GM20431 (cell line): ENCODE results near the gene DPP4.
"Not testable (repeated sequence)": the region's sequence is repeated elsewhere in the genome, so short reads cannot be mapped to it uniquely, and the experiment has no call there.

ENCODE experiments used
- in situ Hi-C: fragments of 300-500 bp; cut with MseI, MboI; formaldehyde crosslinking; loops from one replicate; pipeline ENCODE4 v1.15.0; 2020; ENCODE audit warnings: low sequenced_read_pairs; ENCODE audit not compliant: unreplicated experiment

DPP4 gene

GRCh38 chr2:161975062-161975812, 98.8 kb downstream of the DPP4 start:
- in situ Hi-C loops = no loop called here

GRCh38 chr2:161974461-161974860, 99.6 kb downstream of the DPP4 start:
- in situ Hi-C loops = no loop called here

GRCh38 chr2:161972866-161973265, 101.1 kb downstream of the DPP4 start:
- in situ Hi-C loops = no loop called here

DNA sequence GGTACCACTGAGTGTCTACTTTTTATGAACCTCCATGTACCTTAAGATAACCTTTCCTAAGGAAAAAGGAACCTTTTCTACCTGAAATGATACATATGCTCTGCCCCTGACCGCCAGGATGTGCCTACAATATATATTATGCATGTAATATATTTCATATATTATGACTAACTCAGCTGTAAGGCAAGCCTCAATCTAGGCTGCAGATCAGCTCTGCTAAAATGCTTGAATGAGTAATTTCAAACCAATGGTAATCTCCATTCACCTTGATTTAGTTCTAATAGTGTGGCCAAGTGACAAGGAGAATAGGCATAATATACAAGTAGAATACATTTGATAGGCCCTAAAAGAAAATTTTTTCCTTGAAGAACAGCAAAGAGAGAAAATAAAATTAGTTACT, 101.8 kb downstream of the DPP4 start:
- in situ Hi-C loops = no loop called here

DNA sequence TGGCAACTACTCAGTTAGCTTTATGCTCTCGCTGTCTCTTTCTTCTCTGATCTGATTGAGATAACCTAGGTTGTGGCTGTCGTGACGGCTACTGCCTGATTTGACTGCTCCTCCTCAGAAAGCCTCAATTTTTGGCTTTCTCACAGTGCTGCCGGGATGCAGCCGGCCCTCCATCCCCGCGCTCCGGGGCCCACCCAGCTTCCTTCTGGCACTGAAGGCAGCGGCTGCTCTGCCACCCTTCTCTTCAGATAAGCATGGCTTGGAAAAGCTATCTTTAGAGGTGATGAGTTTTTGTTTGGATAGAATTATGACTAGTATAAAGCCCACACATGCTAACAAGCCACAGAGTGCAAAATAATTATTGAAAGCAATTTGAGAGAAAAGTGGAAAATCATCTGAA, 102.5 kb downstream of the DPP4 start:
- in situ Hi-C loops = no loop called here

GRCh38 chr2:161969159-161969558, 104.9 kb downstream of the DPP4 start:
- in situ Hi-C loops = no loop called here

GRCh38 chr2:161965994-161966393, 108.0 kb downstream of the DPP4 start:
- in situ Hi-C loops = no loop called here

DNA sequence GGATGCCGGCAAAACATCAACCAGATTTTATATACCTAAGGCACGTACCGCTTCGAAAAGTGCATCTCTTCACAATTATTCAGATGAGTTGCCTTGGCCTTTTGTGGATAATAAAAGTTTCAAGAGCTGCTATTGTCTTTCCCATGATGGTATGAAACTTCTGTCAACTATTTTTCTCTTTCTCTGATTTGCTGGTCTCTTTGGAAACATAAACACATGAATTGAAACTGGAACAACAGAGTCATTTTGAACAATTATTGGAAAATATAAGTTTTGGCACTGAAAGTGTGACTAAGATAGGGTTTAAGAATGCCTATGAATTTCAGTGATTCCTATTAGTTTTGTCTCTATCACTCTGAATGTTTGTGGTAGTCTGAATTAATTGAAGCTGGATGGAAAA, 109.9 kb downstream of the DPP4 start:
- in situ Hi-C loops = no loop called here

GRCh38 chr2:161962160-161962559, 111.9 kb downstream of the DPP4 start:
- in situ Hi-C loops = no loop called here

DNA sequence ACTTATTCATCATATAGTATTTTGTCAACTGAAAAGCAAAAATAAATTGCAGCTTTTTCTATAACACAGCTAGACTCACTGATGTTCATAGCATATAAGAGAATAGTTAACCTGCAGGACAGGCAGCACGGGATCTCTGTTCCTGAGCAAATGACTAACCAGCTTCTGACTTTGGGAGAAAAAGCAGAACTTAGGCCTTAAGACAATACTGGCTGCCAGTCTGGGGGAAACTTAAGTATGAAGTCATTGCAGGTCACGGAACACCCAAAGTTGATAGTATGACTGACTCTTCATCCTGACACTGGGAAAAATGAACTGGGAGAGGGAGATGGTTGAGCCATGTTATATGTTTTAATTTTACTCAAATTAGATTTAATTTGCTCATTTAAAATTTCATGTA, 113.0 kb downstream of the DPP4 start:
- in situ Hi-C loops = no loop called here

DNA sequence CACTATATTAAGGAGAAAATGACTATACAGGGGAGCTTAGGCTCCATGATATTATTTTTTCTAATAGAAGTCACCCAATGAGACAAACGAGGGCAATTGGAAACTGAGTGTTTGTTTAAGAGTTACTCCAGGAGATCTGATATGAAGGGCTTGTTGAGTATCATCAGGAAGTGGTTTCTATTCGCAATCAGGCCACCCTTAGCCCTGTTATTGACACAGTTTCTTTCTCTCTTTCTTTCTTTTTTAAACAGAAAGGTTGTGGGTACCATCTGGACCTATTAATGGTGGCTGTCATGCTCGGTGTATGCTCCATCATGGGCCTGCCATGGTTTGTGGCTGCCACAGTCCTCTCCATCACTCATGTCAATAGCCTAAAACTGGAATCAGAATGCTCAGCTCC, 117.3 kb downstream of the DPP4 start:
- in situ Hi-C loops = no loop called here

- in situ Hi-C loops = no loop called here
Observed at GRCh38 chr2:161955211-161955610, 118.8 kb downstream of the DPP4 start.

- in situ Hi-C loops = no loop called here
Observed at GRCh38 chr2:161954103-161954502, 119.9 kb downstream of the DPP4 start.

DNA sequence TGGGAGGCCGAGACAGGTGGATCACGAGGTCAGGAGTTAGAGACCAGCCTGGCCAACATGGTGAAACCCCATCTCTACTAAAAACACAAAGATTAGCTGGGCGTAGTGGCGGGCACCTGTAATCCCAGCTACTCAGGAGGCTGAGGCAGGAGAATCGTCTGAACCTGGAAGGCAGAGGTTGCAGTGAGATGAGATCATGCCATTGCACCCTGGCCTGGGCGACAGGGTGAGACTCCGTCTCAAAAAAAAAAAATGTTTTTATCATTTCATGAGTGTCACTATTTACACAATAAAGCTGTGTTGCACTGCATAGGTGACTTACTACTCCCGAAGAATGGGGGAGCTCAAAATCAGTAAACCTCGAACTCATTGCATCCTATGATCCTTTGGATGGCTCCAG, 120.6 kb downstream of the DPP4 start:
- in situ Hi-C loops = not testable (repeated sequence)

GRCh38 chr2:161952783-161953191, 121.2 kb downstream of the DPP4 start:
- in situ Hi-C loops = no loop called here

- in situ Hi-C loops = loop anchor here (10.0 kb wide), 1 partner anchor 363 kb away; no protein-coding TSS in a partner anchor
Observed at GRCh38 chr2:161947836-161948235, 126.2 kb downstream of the DPP4 start.

GRCh38 chr2:161947406-161947805, 126.6 kb downstream of the DPP4 start:
- in situ Hi-C loops = loop anchor here (10.0 kb wide), 1 partner anchor 363 kb away; no protein-coding TSS in a partner anchor

DNA sequence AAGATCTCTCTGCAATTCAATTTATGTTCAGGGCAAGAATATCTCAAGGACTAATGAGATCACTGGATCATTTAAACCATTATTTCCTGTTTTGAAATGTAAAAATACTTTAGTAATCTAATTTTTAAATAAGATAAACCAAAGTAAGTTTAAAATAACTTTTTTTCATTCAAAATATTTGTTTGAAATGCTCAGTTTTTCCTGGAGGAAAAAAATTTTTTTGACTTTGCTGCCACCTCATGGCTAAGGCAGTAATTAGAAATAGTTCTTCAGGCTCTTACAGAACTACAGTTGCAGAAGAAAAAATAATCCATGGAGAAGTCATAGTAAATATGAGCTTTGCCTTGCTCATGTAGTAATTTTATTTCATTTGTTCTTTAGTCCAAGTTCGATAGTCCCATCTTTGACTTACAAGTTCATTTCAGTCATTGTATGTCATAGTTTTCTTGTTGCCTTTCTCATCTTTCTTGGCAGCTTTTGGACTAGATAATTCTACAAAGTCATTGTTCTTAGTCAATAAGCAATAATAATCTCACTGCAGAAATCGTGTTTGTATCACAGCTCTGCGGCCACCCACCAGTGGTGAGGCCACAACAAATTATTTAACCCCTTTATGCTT, 127.4 kb downstream of the DPP4 start:
- in situ Hi-C loops = loop anchor here (10.0 kb wide), 1 partner anchor 362 kb away; no protein-coding TSS in a partner anchor

DNA sequence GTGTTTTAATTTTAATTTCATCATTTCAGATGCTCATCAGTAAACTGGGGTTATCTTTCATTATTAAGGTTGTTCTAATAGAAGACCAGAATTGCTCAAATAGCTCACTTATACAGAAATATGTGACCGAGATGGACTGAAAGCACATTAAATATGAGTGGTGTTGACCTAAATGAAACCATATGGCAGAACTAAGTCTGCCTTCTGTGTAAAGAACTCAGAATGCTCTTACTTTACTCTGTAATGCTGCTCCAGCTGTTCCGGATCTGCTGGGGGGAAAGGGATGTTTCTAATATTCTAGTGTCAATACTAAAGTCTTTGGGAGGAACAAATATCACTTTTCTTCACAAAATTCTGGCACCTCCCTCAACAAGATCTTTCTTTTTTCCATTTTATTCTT, 131.0 kb downstream of the DPP4 start:
- in situ Hi-C loops = loop anchor here (10.0 kb wide), 1 partner anchor 358 kb away; no protein-coding TSS in a partner anchor
